SK-N-SH treated with all-trans-retinoic acid at 6 μM for 48 hours (cell line): ENCODE measurements around the gene FLT4.

ENCODE experiments used
- ATAC-seq: fragments of 200-7000 bp; cut with Tn5 transposase; 3 replicates; pipeline ENCODE4 v1.9.1; 2020; ENCODE audit warnings: mild to moderate bottlenecking, moderate library complexity
- ARNTL ChIP-seq: fragments of 450-650 bp; formaldehyde crosslinking; IDR thresholded peaks from 2 replicates; pipeline ENCODE4 v1.5.0; 2020; ENCODE audit warnings: low read depth, mild to moderate bottlenecking, moderate library complexity, borderline replicate concordance
- BACH2 ChIP-seq: fragments of 250-450 bp; sonication (Bioruptor Pico); IDR thresholded peaks from 2 replicates; pipeline ENCODE4 v1.9.0; 2021; ENCODE audit warnings: mild to moderate bottlenecking, borderline replicate concordance
- CSDC2 ChIP-seq: fragments of 250-450 bp; sonication (Bioruptor Pico); IDR thresholded peaks from 2 replicates; pipeline ENCODE4 v1.5.0; 2020; ENCODE audit warnings: mild to moderate bottlenecking, moderate library complexity
- ESRRG ChIP-seq: fragments of 250-450 bp; sonication (Bioruptor Pico); IDR thresholded peaks from 2 replicates; pipeline ENCODE4 v1.6.1; 2021; ENCODE audit warnings: mild to moderate bottlenecking
- GLIS3 ChIP-seq: fragments of 250-450 bp; sonication (Bioruptor Pico); IDR thresholded peaks from 2 replicates; pipeline ENCODE4 v1.5.0; 2020; ENCODE audit warnings: mild to moderate bottlenecking, moderate library complexity
- ISL1 ChIP-seq: fragments of 250-450 bp; sonication (Bioruptor Pico); IDR thresholded peaks from 2 replicates; pipeline ENCODE4 v2.1.2; 2022; ENCODE audit warnings: mild to moderate bottlenecking, moderate library complexity
- OSR1 ChIP-seq: fragments of 250-450 bp; sonication (Bioruptor Pico); IDR thresholded peaks from 2 replicates; pipeline ENCODE4 v1.8.0; 2022; ENCODE audit warnings: moderate library complexity, mild to moderate bottlenecking, inconsistent platforms
- PPARA ChIP-seq: fragments of 250-450 bp; sonication (Bioruptor Pico); IDR thresholded peaks from 2 replicates; pipeline ENCODE4 v1.5.0; 2020; ENCODE audit warnings: mild to moderate bottlenecking, borderline replicate concordance
- RARB ChIP-seq: fragments of 250-450 bp; sonication (Bioruptor Pico); IDR thresholded peaks from 2 replicates; pipeline ENCODE4 v1.8.0; 2021; ENCODE audit warnings: mild to moderate bottlenecking, moderate library complexity
- SNAI2 ChIP-seq: fragments of 250-450 bp; sonication (Bioruptor Pico); IDR thresholded peaks from 2 replicates; pipeline ENCODE4 v1.5.0; 2020; ENCODE audit warnings: mild to moderate bottlenecking, moderate library complexity
- TCF4 ChIP-seq: fragments of 250-450 bp; sonication (Bioruptor Pico); IDR thresholded peaks from 2 replicates; pipeline ENCODE4 v1.8.0; 2021; ENCODE audit warnings: mild to moderate bottlenecking, moderate library complexity, borderline replicate concordance
- TOX ChIP-seq: fragments of 250-450 bp; sonication (Bioruptor Pico); IDR thresholded peaks from 2 replicates; pipeline ENCODE4 v1.8.0; 2021; ENCODE audit warnings: mild to moderate bottlenecking, moderate library complexity, borderline replicate concordance
- ZC3H10 ChIP-seq: fragments of 250-450 bp; sonication (Bioruptor Pico); IDR thresholded peaks from 2 replicates; pipeline ENCODE4 v1.5.1; 2021; ENCODE audit warnings: mild to moderate bottlenecking, moderate library complexity
- ZFP3 ChIP-seq: fragments of 250-450 bp; sonication (Bioruptor Pico); IDR thresholded peaks from 2 replicates; pipeline ENCODE4 v1.5.0; 2020; ENCODE audit warnings: mild to moderate bottlenecking, moderate library complexity
- ZFP30 ChIP-seq: fragments of 450-650 bp; formaldehyde crosslinking; IDR thresholded peaks from 2 replicates; pipeline ENCODE4 v1.5.0; 2022; ENCODE audit warnings: mild to moderate bottlenecking, moderate library complexity
- ZNF565 ChIP-seq: fragments of 450-650 bp; formaldehyde crosslinking; conservative IDR thresholded peaks from 2 replicates; pipeline ENCODE4 v1.5.0; 2020; ENCODE audit warnings: low read depth, mild to moderate bottlenecking, moderate library complexity
- ZNF70 ChIP-seq: fragments of 450-650 bp; formaldehyde crosslinking; IDR thresholded peaks from 2 replicates; pipeline ENCODE4 v1.5.0; 2020; ENCODE audit warnings: mild to moderate bottlenecking, moderate library complexity
- ZNF8 ChIP-seq: fragments of 450-650 bp; formaldehyde crosslinking; IDR thresholded peaks from 2 replicates; pipeline ENCODE4 v1.5.0; 2020; ENCODE audit warnings: mild to moderate bottlenecking, moderate library complexity
- TF ChIP-seq, protein P1 (sequence below): fragments of 250-450 bp; sonication (Bioruptor Pico); IDR thresholded peaks from 2 replicates; pipeline ENCODE4 v1.8.0; 2021; ENCODE audit warnings: low read depth, mild to moderate bottlenecking, moderate library complexity, borderline replicate concordance
- TF ChIP-seq, protein P2 (sequence below): fragments of 250-450 bp; sonication (Bioruptor Pico); IDR thresholded peaks from 2 replicates; pipeline ENCODE4 v1.5.0; 2020; ENCODE audit warnings: mild to moderate bottlenecking, moderate library complexity
- TF ChIP-seq, protein P3 (sequence below): fragments of 250-450 bp; sonication (Bioruptor Pico); IDR thresholded peaks from 2 replicates; pipeline ENCODE4 v1.8.0; 2020; ENCODE audit warnings: mild to moderate bottlenecking, moderate library complexity, borderline replicate concordance
- TF ChIP-seq, protein P4 (sequence below): fragments of 250-450 bp; sonication (Bioruptor Pico); IDR thresholded peaks from 2 replicates; pipeline ENCODE4 v1.5.1; 2021; ENCODE audit warnings: mild to moderate bottlenecking, moderate library complexity

FLT4 gene

DNA sequence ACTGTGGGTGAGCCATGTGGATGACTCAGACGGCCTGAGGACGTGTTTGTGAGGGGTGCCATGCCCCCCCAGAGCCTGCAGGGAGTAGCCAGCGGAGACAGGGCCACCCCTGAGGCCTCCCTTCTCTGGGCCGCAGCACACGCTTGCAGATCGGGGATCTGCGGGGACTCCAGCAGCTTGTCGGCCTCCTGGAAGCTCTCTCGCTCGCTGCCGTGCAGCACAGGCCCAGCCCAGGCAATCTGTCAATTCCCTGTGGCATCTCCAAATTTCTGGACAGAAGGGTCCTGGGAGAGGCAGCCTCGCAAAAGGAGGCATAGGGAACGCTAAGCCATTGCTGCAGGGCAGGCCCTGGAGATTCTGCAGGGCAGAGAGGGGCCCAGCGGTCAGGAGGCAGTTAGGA, 21.2 kb downstream of the FLT4 start (continued):
- no peak for TF ChIP-seq ZC3H10 (CRISPR knock-in tag)
- no peak for TF ChIP-seq GLIS3

DNA sequence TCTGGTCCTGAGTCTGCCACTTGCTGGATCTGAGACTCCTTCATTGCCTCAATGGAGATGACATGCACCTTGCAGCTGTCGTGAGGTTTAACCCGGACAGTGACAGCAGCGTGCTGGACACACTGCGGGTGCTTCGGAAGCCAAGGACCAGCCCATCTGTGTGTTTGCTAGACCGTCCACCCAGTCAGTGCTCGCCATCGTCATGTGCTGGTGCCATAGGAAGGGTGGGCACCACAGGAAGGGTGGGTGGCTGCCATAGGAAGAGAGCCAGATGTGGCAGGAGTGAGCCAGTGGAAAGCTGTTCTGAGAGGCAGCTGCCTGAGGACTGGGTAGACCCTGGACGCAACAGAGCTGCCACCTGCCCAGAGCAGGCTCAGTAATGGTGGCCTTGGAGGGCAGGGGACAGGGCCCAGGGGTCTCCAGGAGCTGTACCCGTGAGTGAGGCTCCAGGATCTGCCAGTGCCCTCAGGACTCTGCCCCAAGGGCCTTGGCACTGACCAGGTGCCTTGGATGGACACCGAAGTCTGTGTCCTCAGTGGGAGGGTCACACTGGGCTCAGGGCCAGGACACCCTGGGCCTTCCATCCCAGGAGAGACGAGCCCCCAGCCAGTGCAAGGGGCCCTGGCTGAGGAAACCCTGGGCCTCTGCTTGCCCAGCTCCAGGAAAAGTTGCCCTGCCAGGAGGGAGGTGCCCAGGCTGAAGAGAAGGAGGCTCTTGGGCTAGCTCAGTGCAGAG, 21.8 kb downstream of the FLT4 start:
- ATAC-seq: no peak
- TF ChIP-seq ZFP3 (CRISPR knock-in tag): no peak
- TF ChIP-seq TOX (CRISPR knock-in tag): no peak
- no peak for TF ChIP-seq ARNTL (CRISPR knock-in tag)
- TF ChIP-seq, protein P1, sequence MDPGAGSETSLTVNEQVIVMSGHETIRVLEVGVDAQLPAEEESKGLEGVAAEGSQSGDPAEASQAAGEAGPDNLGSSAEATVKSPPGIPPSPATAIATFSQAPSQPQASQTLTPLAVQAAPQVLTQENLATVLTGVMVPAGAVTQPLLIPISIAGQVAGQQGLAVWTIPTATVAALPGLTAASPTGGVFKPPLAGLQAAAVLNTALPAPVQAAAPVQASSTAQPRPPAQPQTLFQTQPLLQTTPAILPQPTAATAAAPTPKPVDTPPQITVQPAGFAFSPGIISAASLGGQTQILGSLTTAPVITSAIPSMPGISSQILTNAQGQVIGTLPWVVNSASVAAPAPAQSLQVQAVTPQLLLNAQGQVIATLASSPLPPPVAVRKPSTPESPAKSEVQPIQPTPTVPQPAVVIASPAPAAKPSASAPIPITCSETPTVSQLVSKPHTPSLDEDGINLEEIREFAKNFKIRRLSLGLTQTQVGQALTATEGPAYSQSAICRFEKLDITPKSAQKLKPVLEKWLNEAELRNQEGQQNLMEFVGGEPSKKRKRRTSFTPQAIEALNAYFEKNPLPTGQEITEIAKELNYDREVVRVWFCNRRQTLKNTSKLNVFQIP: no peak
- no peak for TF ChIP-seq SNAI2 (CRISPR knock-in tag)
- TF ChIP-seq BACH2 (CRISPR knock-in tag): no peak
- TF ChIP-seq, all 23 proteins: peak for 0

DNA sequence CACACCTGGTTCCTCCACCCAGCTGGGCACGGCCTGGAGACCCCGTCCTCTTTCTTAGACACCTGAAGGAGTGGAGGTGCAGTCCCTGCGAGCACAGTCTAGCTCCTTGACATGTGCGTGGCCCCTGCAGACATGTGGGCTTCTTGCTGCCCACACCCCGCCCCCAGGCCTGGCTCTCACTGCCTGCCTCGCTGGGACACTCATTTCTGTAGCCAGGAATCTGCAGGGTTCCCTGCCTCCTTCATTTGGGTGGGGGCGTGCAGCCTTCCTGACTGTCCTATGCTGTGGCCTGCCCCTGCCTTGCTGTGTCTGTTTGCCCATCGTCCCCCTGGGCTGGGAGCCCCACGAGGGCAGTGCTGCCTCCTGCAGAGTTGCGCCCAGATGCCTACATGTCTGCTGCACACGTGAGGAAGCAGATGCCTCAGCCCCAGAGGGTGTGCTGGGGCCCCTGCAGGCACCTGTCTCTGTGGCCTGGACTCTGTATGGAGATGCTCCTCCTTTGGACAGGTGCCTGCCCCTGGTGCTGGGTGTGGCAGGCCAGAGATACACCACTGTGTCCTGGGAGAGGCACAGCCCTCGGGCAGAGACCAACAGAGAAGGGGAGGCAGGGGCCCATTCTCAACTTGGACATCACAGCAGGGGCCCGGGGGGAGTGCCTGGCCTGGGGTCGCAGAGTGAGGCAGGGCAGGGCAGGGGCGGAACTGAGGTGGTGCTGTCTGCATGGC, 22.6 kb downstream of the FLT4 start:
- ATAC-seq: no peak
- TF ChIP-seq, protein P1: no peak
- TF ChIP-seq ZNF565: no peak
- TF ChIP-seq ZFP30 (CRISPR knock-in tag): no peak
- no peak for TF ChIP-seq PPARA (CRISPR knock-in tag)
- TF ChIP-seq, protein P2, sequence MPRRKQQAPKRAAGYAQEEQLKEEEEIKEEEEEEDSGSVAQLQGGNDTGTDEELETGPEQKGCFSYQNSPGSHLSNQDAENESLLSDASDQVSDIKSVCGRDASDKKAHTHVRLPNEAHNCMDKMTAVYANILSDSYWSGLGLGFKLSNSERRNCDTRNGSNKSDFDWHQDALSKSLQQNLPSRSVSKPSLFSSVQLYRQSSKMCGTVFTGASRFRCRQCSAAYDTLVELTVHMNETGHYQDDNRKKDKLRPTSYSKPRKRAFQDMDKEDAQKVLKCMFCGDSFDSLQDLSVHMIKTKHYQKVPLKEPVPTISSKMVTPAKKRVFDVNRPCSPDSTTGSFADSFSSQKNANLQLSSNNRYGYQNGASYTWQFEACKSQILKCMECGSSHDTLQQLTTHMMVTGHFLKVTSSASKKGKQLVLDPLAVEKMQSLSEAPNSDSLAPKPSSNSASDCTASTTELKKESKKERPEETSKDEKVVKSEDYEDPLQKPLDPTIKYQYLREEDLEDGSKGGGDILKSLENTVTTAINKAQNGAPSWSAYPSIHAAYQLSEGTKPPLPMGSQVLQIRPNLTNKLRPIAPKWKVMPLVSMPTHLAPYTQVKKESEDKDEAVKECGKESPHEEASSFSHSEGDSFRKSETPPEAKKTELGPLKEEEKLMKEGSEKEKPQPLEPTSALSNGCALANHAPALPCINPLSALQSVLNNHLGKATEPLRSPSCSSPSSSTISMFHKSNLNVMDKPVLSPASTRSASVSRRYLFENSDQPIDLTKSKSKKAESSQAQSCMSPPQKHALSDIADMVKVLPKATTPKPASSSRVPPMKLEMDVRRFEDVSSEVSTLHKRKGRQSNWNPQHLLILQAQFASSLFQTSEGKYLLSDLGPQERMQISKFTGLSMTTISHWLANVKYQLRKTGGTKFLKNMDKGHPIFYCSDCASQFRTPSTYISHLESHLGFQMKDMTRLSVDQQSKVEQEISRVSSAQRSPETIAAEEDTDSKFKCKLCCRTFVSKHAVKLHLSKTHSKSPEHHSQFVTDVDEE (CRISPR knock-in tag): no peak
- no peak for TF ChIP-seq TOX (CRISPR knock-in tag)
- no peak for TF ChIP-seq ZNF8
- no peak for TF ChIP-seq SNAI2 (CRISPR knock-in tag)
- no peak for TF ChIP-seq ZFP3 (CRISPR knock-in tag)
- TF ChIP-seq ZNF70 (CRISPR knock-in tag): no peak
- TF ChIP-seq, protein P3, sequence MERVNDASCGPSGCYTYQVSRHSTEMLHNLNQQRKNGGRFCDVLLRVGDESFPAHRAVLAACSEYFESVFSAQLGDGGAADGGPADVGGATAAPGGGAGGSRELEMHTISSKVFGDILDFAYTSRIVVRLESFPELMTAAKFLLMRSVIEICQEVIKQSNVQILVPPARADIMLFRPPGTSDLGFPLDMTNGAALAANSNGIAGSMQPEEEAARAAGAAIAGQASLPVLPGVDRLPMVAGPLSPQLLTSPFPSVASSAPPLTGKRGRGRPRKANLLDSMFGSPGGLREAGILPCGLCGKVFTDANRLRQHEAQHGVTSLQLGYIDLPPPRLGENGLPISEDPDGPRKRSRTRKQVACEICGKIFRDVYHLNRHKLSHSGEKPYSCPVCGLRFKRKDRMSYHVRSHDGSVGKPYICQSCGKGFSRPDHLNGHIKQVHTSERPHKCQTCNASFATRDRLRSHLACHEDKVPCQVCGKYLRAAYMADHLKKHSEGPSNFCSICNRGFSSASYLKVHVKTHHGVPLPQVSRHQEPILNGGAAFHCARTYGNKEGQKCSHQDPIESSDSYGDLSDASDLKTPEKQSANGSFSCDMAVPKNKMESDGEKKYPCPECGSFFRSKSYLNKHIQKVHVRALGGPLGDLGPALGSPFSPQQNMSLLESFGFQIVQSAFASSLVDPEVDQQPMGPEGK (CRISPR knock-in tag): no peak
- no peak for TF ChIP-seq ISL1
- TF ChIP-seq CSDC2: no peak
- TF ChIP-seq ARNTL (CRISPR knock-in tag): no peak
- TF ChIP-seq RARB: no peak
- TF ChIP-seq ESRRG: no peak
- TF ChIP-seq, protein P4, sequence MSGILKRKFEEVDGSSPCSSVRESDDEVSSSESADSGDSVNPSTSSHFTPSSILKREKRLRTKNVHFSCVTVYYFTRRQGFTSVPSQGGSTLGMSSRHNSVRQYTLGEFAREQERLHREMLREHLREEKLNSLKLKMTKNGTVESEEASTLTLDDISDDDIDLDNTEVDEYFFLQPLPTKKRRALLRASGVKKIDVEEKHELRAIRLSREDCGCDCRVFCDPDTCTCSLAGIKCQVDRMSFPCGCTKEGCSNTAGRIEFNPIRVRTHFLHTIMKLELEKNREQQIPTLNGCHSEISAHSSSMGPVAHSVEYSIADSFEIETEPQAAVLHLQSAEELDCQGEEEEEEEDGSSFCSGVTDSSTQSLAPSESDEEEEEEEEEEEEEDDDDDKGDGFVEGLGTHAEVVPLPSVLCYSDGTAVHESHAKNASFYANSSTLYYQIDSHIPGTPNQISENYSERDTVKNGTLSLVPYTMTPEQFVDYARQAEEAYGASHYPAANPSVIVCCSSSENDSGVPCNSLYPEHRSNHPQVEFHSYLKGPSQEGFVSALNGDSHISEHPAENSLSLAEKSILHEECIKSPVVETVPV (CRISPR knock-in tag): no peak
- TF ChIP-seq OSR1 (CRISPR knock-in tag): no peak
- no peak for TF ChIP-seq TCF4 (CRISPR knock-in tag)
